OCI-LY7 (cell line): Measurements from ENCODE around the gene ZMYND8.

Experiments used
- EZH2phosphoT487 ChIP-seq: fragments of 200-600 bp; sonication (generic); IDR thresholded peaks from 2 replicates; pipeline ENCODE4 v1.6.1; 2018; ENCODE audit warnings: low read depth, borderline replicate concordance, mild to moderate bottlenecking, mixed run types, antibody characterized with exemption, low read length, moderate library complexity, mixed read lengths
- TF ChIP-seq, protein P1 (sequence below): fragments of 200-600 bp; sonication (generic); conservative IDR thresholded peaks from 2 replicates; pipeline ENCODE4 v1.5.1; 2014; ENCODE audit warnings: mild to moderate bottlenecking, antibody characterized with exemption, low read length, moderate library complexity, mixed read lengths

DNA sequence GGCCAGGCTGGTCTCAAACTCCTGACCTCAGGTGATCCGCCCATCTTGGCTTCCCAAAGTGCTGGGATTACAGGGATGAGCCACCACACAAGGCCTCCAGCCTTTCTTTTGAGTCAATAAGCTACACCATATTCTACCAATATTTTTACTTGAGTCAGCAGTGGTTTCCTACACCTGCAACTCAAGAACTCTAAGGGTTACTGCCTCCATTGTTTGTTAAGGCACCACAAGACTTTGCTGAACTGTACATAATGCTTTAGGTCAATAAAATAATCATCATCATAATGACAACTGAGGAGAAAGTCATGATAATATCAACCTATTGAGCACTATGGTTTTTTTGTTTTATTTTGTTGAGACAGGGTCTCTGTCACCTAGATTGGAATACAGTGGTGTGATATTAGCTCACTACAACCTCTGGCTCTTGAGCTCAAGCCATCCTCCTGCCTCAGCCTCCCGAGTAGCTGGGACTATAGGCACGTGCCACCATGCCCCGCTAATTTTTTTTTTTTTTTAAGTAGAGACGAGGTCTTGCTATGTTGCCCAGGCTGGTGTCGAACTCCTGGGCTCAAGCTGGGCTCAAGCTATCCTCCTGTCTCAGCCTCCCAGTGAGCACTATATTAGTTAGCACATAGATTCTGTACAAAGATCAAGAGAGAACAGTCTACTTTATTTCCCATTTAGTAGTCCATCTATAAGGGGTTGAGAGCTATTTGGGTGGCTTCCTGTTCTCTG is 34.9 kb upstream of the ZMYND8 start:
- TF ChIP-seq, protein P1, sequence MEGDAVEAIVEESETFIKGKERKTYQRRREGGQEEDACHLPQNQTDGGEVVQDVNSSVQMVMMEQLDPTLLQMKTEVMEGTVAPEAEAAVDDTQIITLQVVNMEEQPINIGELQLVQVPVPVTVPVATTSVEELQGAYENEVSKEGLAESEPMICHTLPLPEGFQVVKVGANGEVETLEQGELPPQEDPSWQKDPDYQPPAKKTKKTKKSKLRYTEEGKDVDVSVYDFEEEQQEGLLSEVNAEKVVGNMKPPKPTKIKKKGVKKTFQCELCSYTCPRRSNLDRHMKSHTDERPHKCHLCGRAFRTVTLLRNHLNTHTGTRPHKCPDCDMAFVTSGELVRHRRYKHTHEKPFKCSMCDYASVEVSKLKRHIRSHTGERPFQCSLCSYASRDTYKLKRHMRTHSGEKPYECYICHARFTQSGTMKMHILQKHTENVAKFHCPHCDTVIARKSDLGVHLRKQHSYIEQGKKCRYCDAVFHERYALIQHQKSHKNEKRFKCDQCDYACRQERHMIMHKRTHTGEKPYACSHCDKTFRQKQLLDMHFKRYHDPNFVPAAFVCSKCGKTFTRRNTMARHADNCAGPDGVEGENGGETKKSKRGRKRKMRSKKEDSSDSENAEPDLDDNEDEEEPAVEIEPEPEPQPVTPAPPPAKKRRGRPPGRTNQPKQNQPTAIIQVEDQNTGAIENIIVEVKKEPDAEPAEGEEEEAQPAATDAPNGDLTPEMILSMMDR: no peak
- TF ChIP-seq EZH2phosphoT487: no peak
